HuH-7 (cell line): ENCODE results near the gene NAXD.
"Not testable (repeated sequence)": the region's sequence is repeated elsewhere in the genome, so short reads cannot be mapped to it uniquely, and the experiment has no call there.

Experiments used
- DNase-seq: peaks from one replicate; pipeline ENCODE4 v3.0.0; 2011; ENCODE audit warnings: low spot score

NAXD gene

GRCh38 chr13:110664673-110665072, 49.3 kb downstream of the NAXD start:
- no peak for DNase-seq

GRCh38 chr13:110665491-110666254, 50.3 kb downstream of the NAXD start:
- no peak for DNase-seq

GRCh38 chr13:110666255-110666533, 50.8 kb downstream of the NAXD start:
- DNase-seq = no peak

DNA sequence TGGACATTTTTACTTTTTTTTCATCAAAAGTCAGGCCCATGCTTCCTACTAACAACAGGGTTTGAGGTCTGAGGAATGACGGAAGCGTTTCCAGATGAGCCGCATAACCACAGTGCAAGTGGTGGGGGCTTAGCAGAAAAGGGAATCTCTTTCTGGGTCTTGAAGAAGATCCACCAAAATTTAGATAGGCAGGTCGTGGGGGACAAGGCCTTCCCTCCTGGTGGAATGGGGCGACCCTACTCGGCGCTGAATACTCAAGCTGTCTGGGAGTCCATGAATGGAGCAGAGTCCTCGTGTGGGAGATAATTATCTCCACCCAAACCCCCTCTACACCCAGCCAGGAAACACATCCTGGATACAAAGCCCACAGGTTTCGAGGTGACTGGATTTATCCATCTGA, 53.7 kb downstream of the NAXD start:
- DNase-seq = no peak

- DNase-seq = not testable (repeated sequence)
These were observed 54.5 kb downstream of the NAXD start for GRCh38 chr13:110669814-110670213.

- DNase-seq = no peak
These were observed 61.5 kb downstream of the NAXD start for GRCh38 chr13:110676595-110677587.

- no peak for DNase-seq
These were observed 62.6 kb downstream of the NAXD start for GRCh38 chr13:110677731-110678545.

DNA sequence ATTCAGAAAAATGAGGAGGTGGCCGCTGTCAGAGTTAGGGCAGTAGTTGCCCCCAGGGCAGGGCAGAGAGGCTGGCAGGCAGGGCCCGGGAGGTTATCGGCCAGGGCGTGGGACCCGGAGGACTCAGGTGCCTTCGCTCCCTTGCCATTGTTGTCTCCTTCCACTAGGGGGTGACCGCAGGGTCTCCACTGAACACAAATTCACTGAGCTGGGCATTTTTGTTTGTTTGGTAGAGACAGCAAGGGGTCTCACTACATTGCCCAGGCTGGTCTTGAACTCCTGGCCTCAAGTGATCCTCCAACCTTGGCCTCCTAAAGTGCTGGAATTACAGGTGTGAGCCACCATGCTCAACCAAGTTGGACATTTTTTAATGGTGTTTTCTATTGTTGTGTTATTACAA, 65.5 kb downstream of the NAXD start:
- peak; percentile 57 for DNase-seq

DNA sequence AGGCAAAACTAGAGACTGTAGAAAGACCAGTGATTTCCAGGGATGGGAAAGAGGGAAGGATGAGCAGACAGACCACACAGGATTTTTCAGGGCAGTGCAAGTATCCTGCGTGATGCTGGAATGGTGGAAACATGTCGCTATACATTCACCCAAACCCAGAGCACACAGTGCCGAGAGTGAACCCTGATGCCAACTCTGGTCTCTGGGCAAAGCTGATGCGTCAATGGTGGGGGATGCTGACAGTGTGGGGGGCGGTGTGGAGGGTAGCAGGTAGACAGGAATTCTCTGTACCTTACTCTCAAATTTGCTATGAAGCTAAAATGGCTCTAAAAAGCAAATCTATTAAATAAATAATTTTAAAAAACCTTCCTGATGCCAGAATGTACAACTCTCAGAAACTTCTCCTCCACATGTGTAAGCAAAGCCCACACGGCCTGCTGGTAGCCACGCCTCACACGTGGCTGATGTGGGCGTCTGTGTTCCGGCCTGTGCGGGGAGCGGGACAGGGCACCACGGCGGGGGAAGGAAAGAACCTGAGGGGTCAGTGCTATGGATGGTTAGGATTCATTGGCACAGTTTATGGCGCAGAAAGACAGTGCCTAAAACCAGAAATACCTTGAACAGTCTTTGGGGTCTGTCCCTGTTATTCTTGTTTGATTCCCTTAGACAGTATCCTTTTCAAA, 66.7 kb downstream of the NAXD start:
- DNase-seq = no peak

- DNase-seq = no peak
These were observed 67.4 kb downstream of the NAXD start for GRCh38 chr13:110682746-110683145.

GRCh38 chr13:110683203-110683883, 68.0 kb downstream of the NAXD start:
- no peak for DNase-seq

DNA sequence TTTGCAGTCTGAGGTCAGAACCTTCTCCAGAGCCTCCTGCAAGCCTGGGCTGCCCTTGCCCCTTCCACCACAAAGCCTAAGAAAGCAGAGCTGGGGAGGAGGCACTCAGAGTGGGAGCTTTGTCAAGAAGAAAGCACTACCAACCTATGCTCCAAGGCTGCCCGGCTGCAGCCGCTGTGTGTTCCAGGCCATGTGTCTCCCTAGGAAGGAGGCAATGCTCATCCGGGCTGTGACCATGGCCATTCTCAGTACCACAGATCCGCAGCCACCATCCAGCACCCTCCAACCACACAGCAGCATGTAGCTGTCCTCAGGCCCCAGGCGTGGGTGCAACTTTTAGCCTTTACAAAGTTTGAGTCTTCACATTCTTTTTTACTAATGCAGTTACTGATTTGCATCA, 68.6 kb downstream of the NAXD start:
- no peak for DNase-seq

DNA sequence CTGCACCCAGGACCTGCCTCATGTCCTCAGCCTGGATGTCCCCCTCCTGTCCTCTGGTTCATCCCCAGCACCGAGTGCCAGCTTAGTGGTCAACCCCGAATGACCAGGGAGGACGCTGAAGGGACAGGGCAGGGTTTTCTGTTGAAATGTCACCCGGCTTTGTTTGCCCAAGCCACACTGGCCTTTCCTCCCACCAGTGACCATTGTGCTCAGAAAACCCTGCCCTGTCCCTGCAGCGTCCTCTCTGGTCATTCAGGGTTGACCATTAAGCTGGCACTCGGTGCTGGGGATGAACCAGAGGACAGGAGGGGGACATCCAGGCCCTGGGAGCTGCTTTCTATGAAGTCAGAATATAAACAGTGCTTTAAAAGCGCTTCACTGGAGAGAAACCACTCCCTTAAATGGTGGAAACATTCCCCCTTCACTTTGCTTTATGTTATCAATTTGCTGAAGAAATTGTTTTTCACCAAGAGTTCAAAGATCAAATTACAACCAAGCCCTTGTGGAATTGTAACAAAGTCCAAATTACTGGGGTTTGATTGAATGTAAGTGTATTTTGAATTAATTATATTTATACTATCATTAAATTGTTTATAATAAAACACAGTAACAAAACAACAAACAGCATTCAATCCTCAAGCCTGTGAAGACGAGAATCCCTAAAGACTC, 69.2 kb downstream of the NAXD start:
- no peak for DNase-seq

DNA sequence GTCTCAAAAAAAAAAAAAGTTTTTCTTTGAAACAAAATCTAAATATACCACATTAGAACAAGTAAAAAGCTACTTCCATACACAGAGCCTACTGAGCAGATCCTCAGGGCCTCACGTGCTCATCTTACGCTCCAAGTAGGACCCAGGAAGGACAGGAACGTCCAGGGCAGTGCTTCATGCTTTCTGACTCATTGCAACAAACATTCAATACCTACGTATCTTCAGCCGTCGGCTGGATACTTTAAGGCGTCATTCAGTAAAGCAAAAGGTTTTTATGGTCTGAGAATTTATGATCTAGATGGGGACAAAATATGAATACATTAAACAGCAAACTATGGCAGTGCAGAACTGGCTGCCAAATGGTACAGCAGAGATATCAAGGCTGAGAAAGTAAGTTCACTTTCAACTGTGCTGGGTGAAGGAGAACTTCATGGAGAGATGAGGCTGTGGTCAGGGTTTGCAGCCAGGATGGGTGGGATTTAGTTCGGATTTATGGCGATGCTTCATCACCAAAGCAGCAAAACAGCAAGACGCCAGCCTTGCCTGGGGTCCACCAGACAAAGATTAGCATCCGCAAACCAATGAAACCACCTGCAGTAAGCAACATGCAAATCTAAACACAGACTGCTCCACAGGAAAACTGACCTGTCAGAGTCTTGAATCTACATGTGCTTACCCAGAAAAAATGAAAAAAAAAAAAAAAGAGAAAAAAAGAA, 70.1 kb downstream of the NAXD start:
- no peak for DNase-seq

GRCh38 chr13:110687736-110688135, 72.4 kb downstream of the NAXD start:
- DNase-seq = no peak

DNA sequence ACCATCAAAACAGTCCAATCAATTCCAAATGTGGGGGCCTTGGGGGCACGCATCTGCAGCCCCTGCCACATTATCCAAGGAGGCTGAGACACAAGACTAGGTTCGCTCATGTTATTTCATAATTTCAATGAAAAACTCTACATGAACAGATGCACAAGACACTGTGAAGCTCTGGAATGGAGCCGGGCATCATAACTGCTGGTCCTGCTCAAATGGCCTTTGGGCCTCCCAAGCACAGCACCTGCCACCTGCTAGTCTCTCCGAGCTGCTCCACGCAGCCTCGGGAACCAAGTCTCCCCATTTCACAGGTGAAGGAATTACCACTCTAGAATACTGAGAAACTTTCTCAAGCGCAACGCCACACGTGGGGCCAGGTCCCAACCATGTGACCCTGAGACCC, 73.7 kb downstream of the NAXD start:
- no peak for DNase-seq
